H1 (cell line): ENCODE data around the gene GLIS2. TPM values are rescaled to one million over a fixed set of nuclear protein-coding genes. Genes with fewer than 3 reads are reported as not detected.

Experiments used
- CTCF ChIA-PET: fragments of 300-600 bp; sonication (Branson Sonifier 250); formaldehyde crosslinking; loops from one replicate; lab custom pipeline; 2021; ENCODE audit not compliant: partially characterized antibody; lab: Charles Lee
- POLR2A ChIA-PET: fragments of 300-600 bp; sonication (Branson Sonifier 250); formaldehyde crosslinking; loops from one replicate; lab custom pipeline; 2021; ENCODE audit warnings: inconsistent platforms; ENCODE audit not compliant: partially characterized antibody; lab: Charles Lee
- DNase-seq, 2 experiments: peaks; one replicate each; pipeline versions ENCODE4 v3.0.0 to v3.0.0-alpha.2; 2010 to 2022; ENCODE audit warnings: low spot score in 2 of 2, low read depth in 1 of 2, mixed read lengths in 1 of 2
- FAIRE-seq: peaks from 2 replicates; lab custom pipeline; 2011; peaks lifted over from hg19 to GRCh38; lab: Jason Lieb, UNC
- H2AFZ ChIP-seq: 2 replicates; pipeline ENCODE4 v1.8.1; 2012; ENCODE audit warnings: low read length, inconsistent platforms
- H2AK5ac ChIP-seq: 2 replicates; pipeline ENCODE4 v1.6.1; 2013; ENCODE audit warnings: low read depth, low read length
- H2BK120ac ChIP-seq: replicated peaks from 2 replicates; pipeline ENCODE3; 2013; ENCODE audit warnings: low read depth, low read length, inconsistent platforms
- H2BK12ac ChIP-seq: 2 replicates; pipeline ENCODE4 v1.6.1; 2013; ENCODE audit warnings: low read depth, low read length
- H2BK15ac ChIP-seq: 2 replicates; pipeline ENCODE4 v1.6.1; 2013; ENCODE audit warnings: low read length
- H2BK20ac ChIP-seq: 2 replicates; pipeline ENCODE4 v1.6.1; 2013; ENCODE audit warnings: low read length
- H2BK5ac ChIP-seq: 2 replicates; pipeline ENCODE4 v1.6.1; 2013; ENCODE audit warnings: low read depth, low read length
- H3K14ac ChIP-seq: 2 replicates; pipeline ENCODE4 v1.6.1; 2013; ENCODE audit warnings: inconsistent platforms; ENCODE audit not compliant: insufficient read length
- H3K18ac ChIP-seq: 2 replicates; pipeline ENCODE4 v1.6.1; 2013; ENCODE audit warnings: low read length; ENCODE audit errors: extremely low read depth
- H3K23ac ChIP-seq: 2 replicates; pipeline ENCODE4 v1.6.1; 2013; ENCODE audit warnings: inconsistent platforms; ENCODE audit not compliant: insufficient read length
- H3K23me2 ChIP-seq: 2 replicates; pipeline ENCODE4 v1.6.1; 2013; ENCODE audit warnings: low read depth, low read length
- H3K27ac ChIP-seq: 2 replicates; pipeline ENCODE4 v1.6.1; 2011; ENCODE audit warnings: low read depth, low read length, inconsistent platforms
- H3K27me3 ChIP-seq, 4 experiments: replicated peaks in 1 of 4; 1 replicate in 1 of 4; 2 replicates in 3 of 4; pipeline versions ENCODE4 v1.6.1 to v1.8.1; 2011 to 2013; ENCODE audit warnings: low read length in 3 of 4, mild to moderate bottlenecking in 3 of 4, inconsistent platforms in 2 of 4, mixed read lengths in 2 of 4, moderate library complexity in 1 of 4; ENCODE audit not compliant: control insufficient read depth in 3 of 4, insufficient read depth in 3 of 4; ENCODE audit errors: extremely low read depth in 1 of 4
- H3K36me3 ChIP-seq, 4 experiments: 2 replicates each; pipeline versions ENCODE4 v1.6.1 to v1.8.1; 2011 to 2013; ENCODE audit warnings: mild to moderate bottlenecking in 4 of 4, low read length in 3 of 4, moderate library complexity in 2 of 4, control low read depth in 1 of 4, inconsistent platforms in 1 of 4; ENCODE audit not compliant: insufficient read depth in 4 of 4, control insufficient read depth in 2 of 4
- H3K4ac ChIP-seq: replicated peaks from 2 replicates; pipeline ENCODE3; 2013; ENCODE audit warnings: low read length, low read depth, mixed read lengths, inconsistent platforms; ENCODE audit not compliant: insufficient read length
- H3K4me1 ChIP-seq, 4 experiments: replicated peaks in 1 of 4; 1 replicate in 1 of 4; 2 replicates in 3 of 4; pipeline versions ENCODE4 v1.6.1 to v1.8.1; 2011 to 2013; ENCODE audit warnings: low read length in 3 of 4, inconsistent platforms in 2 of 4, mixed read lengths in 1 of 4; ENCODE audit not compliant: insufficient read depth in 4 of 4, control insufficient read depth in 3 of 4
- H3K4me2 ChIP-seq, 2 experiments: 2 replicates each; pipeline versions ENCODE4 v1.6.1 to v1.8.1; 2011 to 2013; ENCODE audit warnings: low read depth in 2 of 2, low read length in 2 of 2, control low read depth in 1 of 2, inconsistent platforms in 1 of 2, mild to moderate bottlenecking in 1 of 2; ENCODE audit not compliant: insufficient read depth in 1 of 2
- H3K4me3 ChIP-seq, 4 experiments: fragments of 200-600, 300-600 bp in 1 of 4; sonication (generic), shearing (Covaris generic), sonication (Bioruptor Twin) in 1 of 4; 2 replicates each; pipeline versions ENCODE4 v1.5.1 to v1.8.1; 2011 to 2016; ENCODE audit warnings: low read length in 4 of 4, low read depth in 3 of 4, control low read depth in 2 of 4, inconsistent platforms in 2 of 4, mild to moderate bottlenecking in 2 of 4, mixed read lengths in 1 of 4, moderate library complexity in 1 of 4; ENCODE audit not compliant: insufficient read depth in 2 of 4; ENCODE audit errors: extremely low read depth in 1 of 4
- H3K56ac ChIP-seq: replicated peaks from 2 replicates; pipeline ENCODE3; 2013; ENCODE audit warnings: low read depth, mild to moderate bottlenecking, mixed read lengths, low read length, inconsistent platforms; ENCODE audit not compliant: insufficient read length
- H3K79me1 ChIP-seq: 2 replicates; pipeline ENCODE4 v1.6.1; 2013; ENCODE audit warnings: low read depth, low read length, control low read depth
- H3K79me2 ChIP-seq, 2 experiments: 2 replicates each; pipeline versions ENCODE4 v1.6.1 to v1.8.1; 2012 to 2013; ENCODE audit warnings: low read length in 2 of 2, mild to moderate bottlenecking in 2 of 2, inconsistent platforms in 1 of 2; ENCODE audit not compliant: insufficient read depth in 2 of 2, control insufficient read depth in 1 of 2
- H3K9ac ChIP-seq, 4 experiments: replicated peaks in 1 of 4; 1 replicate in 1 of 4; 2 replicates in 3 of 4; pipeline versions ENCODE4 v1.6.1 to v1.8.1; 2011 to 2013; ENCODE audit warnings: low read depth in 3 of 4, low read length in 3 of 4, control low read depth in 2 of 4, mild to moderate bottlenecking in 2 of 4, moderate library complexity in 2 of 4, inconsistent platforms in 1 of 4; ENCODE audit errors: extremely low read depth in 1 of 4
- H3K9me3 ChIP-seq, 2 experiments: 2 replicates each; pipeline versions ENCODE4 v1.6.1 to v1.8.1; 2012 to 2013; ENCODE audit warnings: mild to moderate bottlenecking in 2 of 2, moderate library complexity in 2 of 2, control low read depth in 1 of 2, inconsistent platforms in 1 of 2, low read depth in 1 of 2, low read length in 1 of 2, mixed read lengths in 1 of 2; ENCODE audit not compliant: insufficient read depth in 2 of 2
- H4K20me1 ChIP-seq, 2 experiments: replicated peaks in 1 of 2; 2 replicates each; pipeline versions ENCODE3 to v1.8.1; 2011 to 2013; ENCODE audit warnings: inconsistent platforms in 2 of 2, low read length in 2 of 2, mild to moderate bottlenecking in 1 of 2; ENCODE audit not compliant: insufficient read depth in 2 of 2, control insufficient read depth in 1 of 2
- H4K5ac ChIP-seq: 2 replicates; pipeline ENCODE4 v1.6.1; 2013; ENCODE audit warnings: low read length, low read depth, mixed read lengths, inconsistent platforms; ENCODE audit not compliant: insufficient read length
- H4K8ac ChIP-seq: 2 replicates; pipeline ENCODE4 v1.8.0; 2013; ENCODE audit warnings: mild to moderate bottlenecking, moderate library complexity, low read length, inconsistent platforms; ENCODE audit not compliant: insufficient read depth; ENCODE audit errors: extremely low read depth
- H4K91ac ChIP-seq: replicated peaks from 2 replicates; pipeline ENCODE3; 2013; ENCODE audit warnings: low read length, mixed read lengths, inconsistent platforms; ENCODE audit not compliant: insufficient read length
- CEBPB ChIP-seq: IDR thresholded peaks from 2 replicates; pipeline ENCODE4 v1.6.1; 2012; ENCODE audit warnings: low read depth, low read length
- HDAC6 ChIP-seq: IDR thresholded peaks from one replicate; pipeline ENCODE4 v1.7.1; 2012; ENCODE audit warnings: low read depth, mild to moderate bottlenecking, inconsistent platforms, low read length, moderate library complexity
- KDM4A ChIP-seq: IDR thresholded peaks from one replicate; pipeline ENCODE4 v1.7.1; 2012; ENCODE audit warnings: low read depth, mild to moderate bottlenecking, moderate library complexity, low read length, inconsistent platforms; ENCODE audit not compliant: severe bottlenecking
- RBBP5 ChIP-seq: IDR thresholded peaks from 2 replicates; pipeline ENCODE4 v1.7.1; 2012; ENCODE audit warnings: low read depth, mild to moderate bottlenecking, inconsistent platforms, low read length, moderate library complexity, borderline replicate concordance
- TAF1 ChIP-seq: IDR thresholded peaks from 2 replicates; pipeline ENCODE4 v1.6.1; 2011; ENCODE audit warnings: mild to moderate bottlenecking, low read depth, low read length
- TAF7 ChIP-seq: optimal IDR thresholded peaks from 2 replicates; pipeline ENCODE3; 2011; ENCODE audit warnings: low read depth, mild to moderate bottlenecking, inconsistent platforms, low read length, moderate library complexity, borderline replicate concordance
- TCF12 ChIP-seq: IDR thresholded peaks from 2 replicates; pipeline ENCODE4 v1.6.1; 2011; ENCODE audit warnings: low read depth, mild to moderate bottlenecking, low read length
- WGBS, 2 experiments: shearing (Covaris generic) in 1 of 2; methylation state at CpG; one replicate each; pipeline versions ENCODE4 v1.1.6 to v1.1.7; 2013 to 2015; ENCODE audit warnings: low lambda C conversion rate in 2 of 2, mixed read lengths in 2 of 2, inconsistent platforms in 1 of 2, low coverage in 1 of 2, missing lambda C conversion rate in 1 of 2; ENCODE audit not compliant: insufficient replicate concordance in 2 of 2, insufficient coverage in 1 of 2, insufficient read length in 1 of 2; ENCODE audit errors: extremely low coverage in 1 of 2, missing lambda C conversion rate in 1 of 2; 5-methylcytosine and 5-hydroxymethylcytosine counted together
- long read RNA-seq, 2 experiments: library from RNA in 1 of 2; library from capped mRNA in 1 of 2; stranded (forward); transcript quantifications; one replicate each; pipeline ENCODE4 v2.0.0, GENCODE V29; 2021; ENCODE audit warnings: inconsistent platforms in 1 of 2
- polyA minus RNA-seq, 3 experiments: library from RNA; depleted of rRNA, polyadenylated mRNA; stranded (reverse); fragments of >200 nt; gene quantifications; 1 replicate in 2 of 3; 2 replicates in 1 of 3; pipeline ENCODE4 v1.2.3, GENCODE V29; 2011
- polyA plus RNA-seq, 7 experiments: library from polyadenylated mRNA; depleted of rRNA in 3 of 7; stranded (reverse) in 5 of 7; unstranded in 2 of 7; fragments of >200 nt in 5 of 7; fragments of 200-250 nt in 2 of 7; gene quantifications; 1 replicate in 5 of 7; 2 replicates in 1 of 7; 4 replicates in 1 of 7; pipeline versions ENCODE4 v1.2.1 to v1.2.3, GENCODE V29; 2011 to 2013; ENCODE audit warnings: missing spikeins in 2 of 7, mixed read lengths in 2 of 7
- total RNA-seq: library from RNA; stranded (reverse); fragmentation: NEBNext Ultra II Directional; extraction: Animal tissue kit (Norgen Biotek cat#: 25700); gene quantifications from 2 replicates; pipeline ENCODE4 v1.2.1, GENCODE V29; 2021

The GLIS2 gene
- 17.4 and 18.6 TPM in 2 replicates for total RNA-seq
- polyA plus RNA-seq (2011; rRNA removed): 4.3 and 7.6 TPM in 2 replicates
- polyA plus RNA-seq (2011; cell fraction: cytosol; rRNA removed): 2.7 TPM
- 8.4 TPM for polyA plus RNA-seq (2011; cell fraction: nucleus; rRNA removed)
- polyA plus RNA-seq (2012, experiment 1 of 2): 8.3 to 13.8 TPM (median 12.3 TPM) in 4 replicates
- polyA plus RNA-seq (2012, experiment 2 of 2): 11.8 TPM
- polyA plus RNA-seq (2013, experiment 1 of 2): 9.4 TPM
- polyA plus RNA-seq (2013, experiment 2 of 2): 9.5 TPM
- 2.0 and 3.2 TPM in 2 replicates for polyA minus RNA-seq (2011; rRNA and poly(A)+ RNA removed)
- polyA minus RNA-seq (2011; cell fraction: cytosol; rRNA and poly(A)+ RNA removed): 7.0 TPM
- polyA minus RNA-seq (2011; cell fraction: nucleus; rRNA and poly(A)+ RNA removed): 5.7 TPM
- long read RNA-seq, experiment 1, partial matches to known transcripts: 2 of 16 reads
- long read RNA-seq, experiment 1, other reads (novel, unspliced or antisense): 14 of 16 reads
- long read RNA-seq, experiment 2: 0 reads

- H3K18ac ChIP-seq: peak within 1 kb of the TSS; percentile 78
- H3K4me2 ChIP-seq: peak within 1 kb of the TSS; percentile 94 to 98
- H3K23me2 ChIP-seq: peaks cover 12% of the 10 kb centered on the region
- peak within 1 kb of the TSS; percentile 46 for H3K56ac ChIP-seq
- H3K4ac ChIP-seq: peak within 1 kb of the TSS; percentile 69
- TF ChIP-seq TAF7 (peak; percentile 41), TCF12 (peak; percentile 61; the same call in 1 of the 2 replicates), CEBPB (no peak), RBBP5 (peak; percentile 69; the same call in 1 of the 2 replicates), TAF1 (peak; percentile 42; the same call in 1 of the 2 replicates), HDAC6 (no peak), KDM4A (peak; percentile 43)
- H4K5ac ChIP-seq: peak within 1 kb of the TSS; percentile 69
- ChIA-PET POLR2A (interaction anchor here (0.8 to 4.2 kb wide), 17 partner anchors 9 to 77 kb away, joined by 3 to 34 read pairs (median 4); partner anchors contain the start of gene TFAP4), CTCF (interaction anchor here (0.6 to 16.7 kb wide), 9 partner anchors 8 to 89 kb away, joined by 3 to 300 read pairs (median 4); no protein-coding TSS in a partner anchor)
- H2BK15ac ChIP-seq: peak within 1 kb of the TSS; percentile 72; the same call in 1 of the 2 replicates
- H4K20me1 ChIP-seq: peaks cover 15 to 19% of the 10 kb centered on the region in 2 experiments
- peaks cover 0 to 39% (median 33%) of the 10 kb centered on the region in 4 experiments; a peak in 6 of 7 replicates for H3K4me1 ChIP-seq
- peak within 1 kb of the TSS; percentile 90 for H2BK12ac ChIP-seq
- DNase-seq (peak in 1 of 2 experiments; percentile 73), FAIRE-seq (no peak)
- peaks cover 0 to 40% of the 10 kb centered on the region in 2 experiments; a peak in 3 of 4 replicates for H3K79me2 ChIP-seq
- H4K91ac ChIP-seq: peak within 1 kb of the TSS; percentile 22
- peak within 1 kb of the TSS; percentile 52; the same call in 1 of the 2 replicates for H2BK5ac ChIP-seq
- no peak within 1 kb of the TSS for H2AFZ ChIP-seq
- H4K8ac ChIP-seq: peak within 1 kb of the TSS; percentile 95
- no peaks in the 10 kb centered on the region for H3K9me3 ChIP-seq
- peak within 1 kb of the TSS; percentile 63 to 92 (median 68) for H3K4me3 ChIP-seq
- H3K36me3 ChIP-seq: no peaks in the 10 kb centered on the region
- H2AK5ac ChIP-seq: no peak within 1 kb of the TSS
- H3K27ac ChIP-seq: peak within 1 kb of the TSS; percentile 39; the same call in 1 of the 2 replicates
- no peak within 1 kb of the TSS for H2BK120ac ChIP-seq
- no peak within 1 kb of the TSS for H3K23ac ChIP-seq
- H3K14ac ChIP-seq: no peak within 1 kb of the TSS
- H3K27me3 ChIP-seq: peaks cover 0 to 15% (median 11%) of the 10 kb centered on the region in 4 experiments; a peak in 6 of 7 replicates
- H3K79me1 ChIP-seq: peaks cover 7% of the 10 kb centered on the region
- peak within 1 kb of the TSS; percentile 54 to 83 (median 58); a peak in 6 of 7 replicates for H3K9ac ChIP-seq
- no peak within 1 kb of the TSS for H2BK20ac ChIP-seq
- WGBS, 2 experiments: 1% methylated on average over 26 of the region's 115 CpGs; no CpG with 5 or more reads in 1 of the 2 experiments
These were observed at the start of gene GLIS2 for GRCh38 chr16:4315186-4316107. GLIS2 (plus strand) TSS chr16:4316067; CDS start chr16:4332281, 16,214 bp downstream.
